8988T (cell line): ENCODE measurements around the gene SCN7A.
"Not testable (repeated sequence)": the region's sequence is repeated elsewhere in the genome, so short reads cannot be mapped to it uniquely, and the experiment has no call there.

Source experiments
- DNase-seq: peaks from one replicate; pipeline ENCODE4 v3.0.0; 2011

Gene SCN7A

GRCh38 chr2:166451468-166451867, 42.6 kb downstream of the SCN7A start:
- no peak for DNase-seq

GRCh38 chr2:166449439-166449838, 44.6 kb downstream of the SCN7A start:
- DNase-seq: no peak

GRCh38 chr2:166448106-166448505, 45.9 kb downstream of the SCN7A start:
- no peak for DNase-seq

- no peak for DNase-seq
These were observed 49.7 kb downstream of the SCN7A start for GRCh38 chr2:166444306-166444705.

- no peak for DNase-seq
These were observed 53.7 kb downstream of the SCN7A start for GRCh38 chr2:166440313-166440712.

- DNase-seq: no peak
These were observed 55.0 kb downstream of the SCN7A start for GRCh38 chr2:166439078-166439477.

- no peak for DNase-seq
These were observed 57.1 kb downstream of the SCN7A start for GRCh38 chr2:166436976-166437375.

GRCh38 chr2:166436189-166436588, 57.9 kb downstream of the SCN7A start:
- DNase-seq: no peak

- DNase-seq: no peak
These were observed 59.6 kb downstream of the SCN7A start for GRCh38 chr2:166434491-166434890.

GRCh38 chr2:166433457-166433856, 60.6 kb downstream of the SCN7A start:
- no peak for DNase-seq

- DNase-seq: no peak
These were observed 61.7 kb downstream of the SCN7A start for GRCh38 chr2:166432331-166432730.

GRCh38 chr2:166424841-166425240, 69.2 kb downstream of the SCN7A start:
- no peak for DNase-seq

- DNase-seq: no peak
These were observed 74.5 kb downstream of the SCN7A start for GRCh38 chr2:166419616-166419934.

- no peak for DNase-seq
These were observed 75.0 kb downstream of the SCN7A start for GRCh38 chr2:166418853-166419615.

- DNase-seq: no peak
These were observed 76.4 kb downstream of the SCN7A start for GRCh38 chr2:166417669-166418068.

GRCh38 chr2:166413255-166413654, 80.8 kb downstream of the SCN7A start:
- no peak for DNase-seq

- no peak for DNase-seq
These were observed 82.4 kb downstream of the SCN7A start for GRCh38 chr2:166411473-166412230.

GRCh38 chr2:166410828-166411472, 83.1 kb downstream of the SCN7A start:
- DNase-seq: no peak

GRCh38 chr2:166407746-166408145, 86.3 kb downstream of the SCN7A start:
- DNase-seq: not testable (repeated sequence)

- no peak for DNase-seq
These were observed 87.7 kb downstream of the SCN7A start for GRCh38 chr2:166406374-166406773.

GRCh38 chr2:166405569-166405926, 88.5 kb downstream of the SCN7A start:
- no peak for DNase-seq

- no peak for DNase-seq
These were observed 89.0 kb downstream of the SCN7A start for GRCh38 chr2:166404831-166405568.

GRCh38 chr2:166394245-166394644, 99.8 kb downstream of the SCN7A start:
- no peak for DNase-seq
